HG03097 (cell line): ENCODE results near the gene FBXO34.

Experiments
- ATAC-seq: cut with Tn5 transposase; IDR thresholded peaks from one replicate; pipeline ENCODE4 v1.9.1; 2021; ENCODE audit not compliant: unreplicated experiment, low FRiP score

The FBXO34 gene

GRCh38 chr14:55271572-55272298 lies 514 bp downstream of the FBXO34 start:
- ATAC-seq: peak; percentile 25

DNA sequence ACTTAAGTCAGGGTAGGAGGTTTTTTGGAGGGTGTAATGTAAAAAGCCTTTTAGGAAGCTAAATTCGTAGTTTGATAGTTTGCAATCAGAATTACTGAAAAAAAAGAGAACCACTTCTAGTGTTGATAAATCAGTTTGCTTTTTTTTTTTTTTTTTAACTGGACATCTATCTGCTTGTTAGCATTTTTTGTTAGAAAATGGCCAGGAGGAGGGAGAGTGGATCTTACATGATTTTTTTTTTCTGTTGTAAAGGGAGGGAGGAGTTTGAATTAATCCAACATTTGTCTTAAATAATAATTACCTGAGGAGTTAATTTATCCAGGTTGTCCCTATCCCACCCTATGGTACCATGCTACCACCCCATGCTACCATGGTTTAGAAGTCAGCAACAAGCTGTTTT lies 1.2 kb downstream of the FBXO34 start:
- ATAC-seq: no peak

GRCh38 chr14:55272922-55273321 lies 1.7 kb downstream of the FBXO34 start:
- no peak for ATAC-seq

DNA sequence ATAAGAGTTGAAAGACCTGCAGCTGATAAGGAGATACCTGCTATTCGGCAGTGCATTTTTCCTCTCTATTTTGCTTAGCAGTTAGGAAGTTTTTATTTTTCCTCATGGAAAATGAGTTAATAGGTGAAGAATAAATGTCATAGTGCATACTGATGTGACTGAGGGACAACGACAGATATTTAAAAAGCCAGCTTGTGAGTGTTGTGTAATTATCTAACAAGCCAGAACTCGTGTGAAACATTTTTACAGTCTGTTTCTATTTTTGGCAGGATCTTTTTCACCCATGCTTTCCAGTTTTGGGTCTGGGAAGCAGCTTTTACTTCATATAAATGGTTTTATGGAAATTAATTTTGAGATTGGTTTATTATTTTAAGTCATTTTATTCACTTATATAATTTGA lies 2.9 kb downstream of the FBXO34 start:
- ATAC-seq: no peak

DNA sequence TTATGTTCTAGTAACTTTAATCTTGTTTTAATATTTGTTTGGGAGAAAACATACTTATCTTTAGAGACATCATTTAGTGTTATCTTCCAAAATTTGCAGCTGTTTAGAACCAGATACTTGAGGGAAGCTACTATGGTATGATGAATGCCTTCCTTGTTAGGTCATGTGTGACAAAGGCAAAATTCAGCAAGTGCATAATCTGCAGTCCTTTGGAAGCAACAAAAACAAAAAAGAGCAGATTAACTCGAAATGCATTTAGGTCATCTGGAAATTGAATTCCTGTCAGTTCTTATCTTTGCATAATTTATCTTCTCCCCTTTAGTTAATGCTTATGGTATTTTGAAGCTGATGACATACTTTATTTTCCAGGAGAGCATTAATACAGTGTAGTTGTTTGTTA lies 3.5 kb downstream of the FBXO34 start:
- ATAC-seq: no peak

DNA sequence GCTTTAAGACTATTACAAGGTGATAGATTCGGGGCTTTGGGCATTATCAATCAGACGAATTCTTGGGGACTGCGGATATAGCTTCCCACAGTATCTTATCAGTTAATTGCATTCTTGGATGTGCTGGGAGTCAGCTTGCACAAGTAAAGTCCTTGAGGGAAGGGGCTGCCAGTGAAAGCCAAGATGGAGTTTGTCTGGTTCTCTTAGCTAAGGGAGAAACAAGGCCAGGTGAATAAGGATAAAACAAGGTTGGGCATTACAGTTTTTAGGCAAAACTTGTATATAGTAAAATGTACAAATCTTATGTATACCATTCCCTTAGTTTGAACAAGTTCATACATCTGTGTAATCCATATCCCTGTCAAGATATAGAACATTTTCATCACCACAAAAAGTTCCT lies 5.5 kb downstream of the FBXO34 start:
- no peak for ATAC-seq

DNA sequence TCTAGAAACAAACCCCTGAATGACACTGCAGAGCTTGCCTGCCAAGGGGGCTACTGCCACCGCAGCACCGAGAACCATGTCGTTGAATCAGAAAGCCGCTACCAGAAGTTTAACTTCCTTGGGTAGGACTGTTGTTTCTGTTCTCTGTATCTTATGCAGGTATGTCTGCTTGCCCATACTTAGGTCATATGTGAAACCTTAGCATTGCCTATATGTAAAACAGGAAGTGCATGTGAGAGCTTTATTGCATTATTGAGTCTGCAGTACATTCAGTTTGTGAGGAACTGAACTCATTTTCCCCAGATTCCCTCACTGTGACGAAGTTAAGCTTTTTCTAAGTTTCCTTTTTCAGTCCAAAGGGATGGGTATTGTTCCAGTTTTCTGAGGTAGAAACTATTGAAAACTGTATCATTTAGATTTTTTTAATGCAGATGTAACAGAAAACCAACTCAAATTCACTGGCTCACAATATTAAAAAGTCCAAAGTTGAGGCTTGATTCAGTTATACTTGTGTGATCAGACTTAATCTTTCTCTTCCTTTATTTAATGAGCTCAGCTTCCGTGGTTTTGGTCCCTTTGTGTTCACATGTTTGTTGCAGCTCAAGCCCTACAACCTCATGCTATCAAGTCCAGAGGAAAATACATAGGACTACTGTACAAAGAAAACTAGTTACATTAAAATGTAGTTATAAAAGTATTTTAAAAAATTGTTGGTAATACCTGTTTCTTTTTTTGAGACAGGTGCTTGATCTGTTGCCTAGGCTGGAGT lies 6.9 kb downstream of the FBXO34 start:
- peak; percentile 73 for ATAC-seq

DNA sequence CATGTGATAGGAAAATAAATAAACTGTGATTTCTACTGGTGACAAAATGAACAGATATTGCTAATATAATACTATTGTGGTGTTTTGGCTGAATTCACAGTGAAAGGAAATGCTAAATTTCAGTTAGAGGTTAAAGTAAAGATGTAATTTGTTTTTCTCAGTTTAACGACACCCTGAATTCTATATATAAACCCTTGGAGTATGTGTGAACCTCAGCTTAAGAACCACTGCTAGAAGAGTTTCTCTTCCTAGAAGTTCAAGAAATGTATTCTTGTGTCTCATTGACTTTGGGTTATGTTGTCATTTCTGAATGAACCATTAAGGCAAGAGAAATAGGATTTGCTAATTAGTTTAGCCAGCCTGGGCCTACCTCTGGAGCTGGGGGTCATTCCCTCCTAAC lies 8.2 kb downstream of the FBXO34 start:
- ATAC-seq: no peak

DNA sequence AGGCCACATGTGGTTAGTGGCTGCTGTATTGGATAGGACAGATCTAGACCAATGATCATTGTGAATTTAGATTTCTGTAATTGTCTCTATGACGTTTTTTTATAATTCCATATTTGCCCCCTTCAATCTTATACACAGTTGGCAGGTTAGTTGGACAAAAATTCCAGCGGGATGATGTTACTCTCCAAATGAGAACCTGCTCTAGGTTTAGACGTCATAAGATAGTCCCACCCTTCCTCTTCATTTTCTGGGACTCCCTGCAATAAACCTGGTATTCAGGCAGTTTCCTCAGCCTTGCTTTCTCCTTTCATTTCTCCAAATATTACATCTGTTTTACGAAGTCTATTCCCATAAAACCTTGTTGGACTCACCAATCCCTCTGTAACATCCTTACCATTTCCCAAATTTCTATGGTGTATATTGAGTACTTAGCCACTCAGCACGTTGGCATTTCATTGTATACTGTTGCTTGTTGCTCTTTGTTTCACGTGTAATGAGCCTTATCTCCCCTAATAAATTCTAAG lies 10.2 kb downstream of the FBXO34 start:
- ATAC-seq: no peak

DNA sequence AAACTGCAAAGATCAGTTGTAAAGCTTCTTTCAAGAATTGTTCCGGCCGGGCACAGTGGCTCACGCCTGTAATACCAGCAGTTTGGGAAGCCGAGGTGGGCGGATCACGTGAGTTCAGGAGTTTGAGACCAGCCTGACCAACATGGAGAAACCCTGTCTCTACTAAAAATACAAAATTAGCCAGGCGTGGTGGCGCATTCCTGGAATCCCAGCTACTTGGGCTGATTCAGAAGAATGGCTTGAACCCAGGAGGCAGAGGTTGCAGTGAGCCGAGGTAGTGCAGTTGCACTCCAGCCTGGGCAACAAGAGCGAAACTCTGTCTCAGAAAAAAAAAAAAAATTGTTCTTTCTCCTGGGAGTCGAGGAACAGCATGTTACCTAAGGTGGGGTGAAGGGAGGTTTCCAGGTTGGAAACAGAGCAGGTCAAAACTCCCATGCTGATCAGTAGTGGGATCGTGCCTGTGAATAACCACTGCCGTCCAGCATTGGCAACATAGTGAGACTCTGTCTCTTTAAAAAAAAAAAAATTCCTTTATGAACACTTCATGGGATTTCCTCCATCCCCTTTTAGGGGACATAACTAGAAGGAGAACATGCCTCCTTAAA lies 13.9 kb downstream of the FBXO34 start:
- ATAC-seq: no peak

GRCh38 chr14:55288439-55288838 lies 17.2 kb downstream of the FBXO34 start:
- ATAC-seq: no peak

GRCh38 chr14:55291480-55292081 lies 20.4 kb downstream of the FBXO34 start:
- no peak for ATAC-seq

- no peak for ATAC-seq
These were observed 23.4 kb downstream of the FBXO34 start for GRCh38 chr14:55294603-55295002.

DNA sequence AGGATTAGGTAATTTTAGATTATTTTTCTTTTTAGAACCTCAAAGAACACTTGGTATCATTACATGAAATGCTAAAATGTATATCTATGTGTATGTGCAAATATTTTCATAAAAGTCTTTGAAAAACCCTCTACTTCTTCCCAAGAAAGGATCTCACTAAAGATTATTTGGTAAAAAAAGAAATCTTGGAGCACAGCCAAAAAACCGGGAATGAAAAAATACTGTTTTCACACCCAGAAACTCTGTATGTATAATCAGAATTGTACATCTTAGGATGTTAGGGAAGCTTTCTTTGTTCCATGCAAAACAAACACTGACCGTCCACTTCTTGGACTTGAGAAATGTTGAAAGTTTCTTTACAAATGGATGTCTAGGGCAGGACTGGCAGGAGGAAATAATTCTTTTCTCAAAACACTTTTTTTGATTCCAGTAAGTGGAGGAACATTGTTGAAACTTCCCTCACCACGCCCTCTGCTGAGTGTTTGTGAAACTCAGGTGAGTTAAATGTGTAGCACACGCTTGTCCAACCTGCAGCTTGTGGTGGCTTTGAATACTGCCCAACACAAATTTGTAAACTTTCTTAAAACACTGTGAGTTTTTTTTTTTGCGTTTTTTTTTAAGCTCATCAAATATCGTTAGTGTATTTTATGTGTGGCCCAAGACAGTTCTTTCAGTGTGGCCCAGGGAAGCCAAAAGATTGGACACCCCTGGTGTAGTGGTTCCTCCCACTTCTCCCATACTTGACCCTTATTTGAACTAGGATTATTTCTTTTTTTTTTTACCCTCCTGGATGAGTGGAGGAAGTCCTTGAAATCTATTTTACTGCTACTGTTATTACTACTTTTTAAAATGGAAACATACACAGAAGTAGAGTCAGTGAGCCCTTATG lies 26.6 kb downstream of the FBXO34 start:
- no peak for ATAC-seq

DNA sequence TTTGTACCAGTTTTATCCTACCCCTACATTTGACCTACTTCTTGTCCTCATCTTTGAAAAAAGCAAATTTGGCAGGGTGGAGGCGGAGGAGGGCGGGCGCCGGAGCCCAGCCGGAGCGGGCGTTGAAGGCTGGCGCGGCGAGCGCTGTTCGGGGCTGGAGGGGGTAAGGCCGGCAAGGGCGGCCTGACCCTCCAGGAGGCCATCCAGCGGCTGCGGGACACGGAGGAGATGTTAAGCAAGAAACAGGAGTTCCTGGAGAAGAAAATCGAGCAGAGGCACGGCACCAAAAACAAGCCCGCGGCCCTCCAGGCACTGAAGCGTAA lies 27.2 kb downstream of the FBXO34 start:
- no peak for ATAC-seq

DNA sequence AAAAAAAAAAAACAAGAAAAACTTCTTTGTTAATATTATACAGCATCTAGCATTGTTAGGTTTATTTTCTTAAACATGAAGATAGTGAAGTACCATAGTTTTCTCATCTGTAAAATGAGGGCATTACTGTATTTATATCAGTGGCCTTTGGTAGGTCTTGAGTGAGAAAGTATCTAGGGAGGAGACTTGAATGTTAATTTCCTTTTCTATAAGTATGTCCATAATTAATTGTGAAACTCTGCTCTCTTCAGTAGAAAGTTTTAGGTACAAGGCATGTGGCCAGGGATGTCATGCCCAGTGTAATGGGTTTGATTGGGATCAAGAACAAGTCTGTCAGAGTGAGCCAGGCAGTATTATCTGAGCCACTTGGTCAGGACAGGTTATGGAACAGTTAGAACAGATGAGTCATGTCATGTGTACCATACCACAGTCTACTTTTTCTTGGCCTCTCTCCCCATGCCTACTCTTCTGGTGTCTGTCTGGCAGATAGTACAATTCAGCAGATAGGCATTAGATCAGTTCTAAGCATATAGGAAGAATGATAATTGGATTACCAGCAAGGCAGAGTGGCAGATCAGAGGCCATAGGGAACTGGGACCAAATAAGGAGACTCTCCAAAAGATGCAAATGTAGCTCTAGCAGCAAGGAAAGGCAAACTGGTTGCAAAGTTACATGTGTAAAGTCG lies 30.4 kb downstream of the FBXO34 start:
- ATAC-seq: no peak

- ATAC-seq: no peak
These were observed 31.3 kb downstream of the FBXO34 start for GRCh38 chr14:55302367-55303124.

- no peak for ATAC-seq
These were observed 31.9 kb downstream of the FBXO34 start for GRCh38 chr14:55303125-55303499.

DNA sequence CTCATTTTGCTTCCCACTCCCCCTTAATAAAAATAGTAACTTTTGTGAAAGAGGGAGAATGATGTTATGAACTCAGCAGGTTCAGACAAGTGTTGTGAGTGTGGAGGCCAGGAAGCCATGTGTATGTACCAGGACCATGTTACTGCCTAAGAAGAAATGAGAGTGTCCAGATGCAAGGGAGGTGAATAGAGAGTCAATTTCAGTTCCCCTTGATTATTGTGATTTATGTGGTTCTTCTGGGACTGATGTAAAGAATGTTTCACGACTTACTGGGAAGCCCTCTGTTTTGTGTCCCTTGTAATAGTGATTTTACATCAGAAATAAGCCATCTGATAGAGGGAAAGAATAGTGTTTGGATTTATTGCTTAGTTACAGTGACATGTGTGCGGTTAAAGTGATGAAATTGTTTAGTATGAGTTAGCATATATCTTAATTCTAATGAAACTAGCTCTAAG lies 32.5 kb downstream of the FBXO34 start:
- no peak for ATAC-seq
